Measurements from ENCODE around the gene CCNI2.
A peak's percentile ranks its signal among the peaks of the same experiment; 100 is the strongest.

CCNI2 gene

GRCh38 chr5:132764671-132765238 is 17.5 kb downstream of the CCNI2 start:
- DNase-seq, result no peak

- DNase-seq, result no peak
Measured at GRCh38 chr5:132765311-132766019, 18.2 kb downstream of the CCNI2 start.

- no peak for DNase-seq
Measured at GRCh38 chr5:132766020-132766805, 19.0 kb downstream of the CCNI2 start.

- DNase-seq, result no peak
Measured at GRCh38 chr5:132766806-132767055, 19.5 kb downstream of the CCNI2 start.

GRCh38 chr5:132767150-132767549 is 19.9 kb downstream of the CCNI2 start:
- peak in 28 of 56 donors; percentile 18 to 70 (median 44) for DNase-seq

DNA sequence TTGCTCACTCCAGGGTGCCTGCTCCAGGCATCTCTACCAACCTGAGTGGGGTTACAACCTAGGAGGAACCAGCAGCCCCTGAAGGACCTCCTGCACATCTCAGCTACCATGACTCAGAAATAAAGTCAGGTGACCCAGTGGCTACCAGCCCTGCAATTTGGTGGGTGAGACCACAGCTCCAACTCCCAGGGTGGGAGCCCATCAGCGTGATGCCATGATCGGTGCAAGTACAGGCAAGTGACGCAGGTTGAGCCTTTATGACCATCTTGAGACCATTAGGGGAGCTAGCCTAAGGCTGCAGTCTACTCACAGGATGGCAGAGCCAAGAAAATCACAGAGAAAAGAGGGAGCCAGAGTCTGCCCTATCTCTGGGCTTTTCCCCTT is 21.3 kb downstream of the CCNI2 start:
- no peak for DNase-seq

GRCh38 chr5:132770476-132771159 is 23.4 kb downstream of the CCNI2 start:
- peak in 13 of 56 donors; percentile 22 to 61 (median 29) for DNase-seq

GRCh38 chr5:132771503-132771998 is 24.3 kb downstream of the CCNI2 start:
- peak in 1 of 56 donors; percentile 19 for DNase-seq

GRCh38 chr5:132772291-132773070 is 25.3 kb downstream of the CCNI2 start:
- DNase-seq, result peak in 4 of 56 donors; percentile 19 to 37 (median 32)

- DNase-seq, result peak in 8 of 56 donors; percentile 13 to 40 (median 24)
Measured at GRCh38 chr5:132773114-132773513, 25.9 kb downstream of the CCNI2 start.

DNA sequence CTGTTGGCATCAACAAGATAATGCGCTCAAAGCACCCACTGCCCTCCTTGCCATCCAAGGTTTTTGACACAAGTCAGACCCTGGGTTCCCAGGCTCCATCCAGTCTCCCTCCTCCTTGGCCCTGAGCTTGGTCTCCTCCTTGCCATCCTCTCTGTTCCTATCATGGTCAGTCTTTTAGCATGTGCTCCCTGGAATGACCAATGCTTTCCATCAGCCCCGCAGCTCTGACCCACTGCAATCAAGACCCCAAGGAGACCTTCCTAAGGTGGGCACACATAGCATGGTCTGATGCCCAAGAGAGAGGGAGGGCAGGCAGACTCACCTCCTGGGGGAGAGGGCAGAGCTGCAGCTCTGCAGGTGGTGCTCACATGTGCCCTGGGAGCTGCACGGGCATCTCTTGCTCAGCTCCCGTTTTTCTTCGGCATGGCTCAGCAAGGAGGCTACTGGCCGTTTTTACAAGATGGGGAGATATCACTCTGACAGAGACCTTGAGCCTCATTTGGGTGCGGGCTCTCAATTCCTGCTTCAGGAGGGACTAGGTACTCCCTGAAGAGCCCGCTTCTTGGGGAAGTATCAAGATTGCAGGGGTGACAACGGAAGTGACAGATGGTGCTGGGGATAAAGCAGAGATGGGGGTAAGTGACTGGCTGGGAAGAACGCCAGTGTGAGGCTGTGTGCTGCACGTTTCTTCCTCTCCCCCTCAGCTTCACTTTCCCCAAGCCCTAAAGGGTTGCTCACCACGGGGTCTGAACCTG is 26.6 kb downstream of the CCNI2 start:
- DNase-seq, result peak in 4 of 56 donors; percentile 20 to 52 (median 37)

DNA sequence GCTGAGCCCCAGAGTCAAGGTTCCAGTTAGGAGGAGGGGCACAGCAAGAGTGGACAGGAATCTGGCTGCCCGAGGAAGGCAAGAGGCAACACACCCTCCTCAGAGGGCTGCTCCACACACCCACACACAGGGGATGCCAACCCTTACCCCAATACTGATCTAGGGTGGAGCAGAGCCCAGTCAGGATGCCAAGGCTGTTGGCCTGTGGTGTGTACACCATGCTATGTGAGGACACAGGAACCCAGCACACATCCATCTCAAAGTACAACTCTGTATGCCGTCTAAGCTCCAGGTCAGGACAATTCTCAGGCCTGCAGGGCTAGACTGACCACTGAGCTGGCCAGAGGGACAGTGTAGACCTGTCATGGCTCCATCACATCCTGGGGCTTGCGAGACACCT is 27.2 kb downstream of the CCNI2 start:
- peak in 3 of 56 donors; percentile 31 to 52 (median 40) for DNase-seq

DNA sequence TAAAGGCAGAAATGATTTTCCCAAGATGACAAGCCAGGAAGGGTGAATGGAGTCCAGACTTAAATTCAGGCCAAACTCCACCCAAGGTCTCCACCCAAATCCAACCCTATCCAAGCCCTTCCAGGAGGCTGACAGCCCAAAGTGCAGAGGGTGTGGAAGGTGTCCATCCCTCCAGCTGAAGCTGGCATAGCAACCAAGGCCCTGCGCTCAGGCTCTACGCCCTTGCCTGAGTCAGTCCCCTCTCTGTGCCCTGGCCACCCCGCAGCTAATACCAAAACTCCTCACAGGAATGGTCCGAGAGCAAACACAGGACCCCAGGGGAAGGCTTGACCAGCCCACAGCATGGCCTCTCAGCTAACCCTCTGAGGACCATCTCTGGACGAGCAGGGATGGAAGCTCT is 27.7 kb downstream of the CCNI2 start:
- DNase-seq, result no peak

- DNase-seq, result peak in 3 of 56 donors; percentile 9 to 31 (median 24)
Measured at GRCh38 chr5:132775476-132775961, 28.3 kb downstream of the CCNI2 start.

DNA sequence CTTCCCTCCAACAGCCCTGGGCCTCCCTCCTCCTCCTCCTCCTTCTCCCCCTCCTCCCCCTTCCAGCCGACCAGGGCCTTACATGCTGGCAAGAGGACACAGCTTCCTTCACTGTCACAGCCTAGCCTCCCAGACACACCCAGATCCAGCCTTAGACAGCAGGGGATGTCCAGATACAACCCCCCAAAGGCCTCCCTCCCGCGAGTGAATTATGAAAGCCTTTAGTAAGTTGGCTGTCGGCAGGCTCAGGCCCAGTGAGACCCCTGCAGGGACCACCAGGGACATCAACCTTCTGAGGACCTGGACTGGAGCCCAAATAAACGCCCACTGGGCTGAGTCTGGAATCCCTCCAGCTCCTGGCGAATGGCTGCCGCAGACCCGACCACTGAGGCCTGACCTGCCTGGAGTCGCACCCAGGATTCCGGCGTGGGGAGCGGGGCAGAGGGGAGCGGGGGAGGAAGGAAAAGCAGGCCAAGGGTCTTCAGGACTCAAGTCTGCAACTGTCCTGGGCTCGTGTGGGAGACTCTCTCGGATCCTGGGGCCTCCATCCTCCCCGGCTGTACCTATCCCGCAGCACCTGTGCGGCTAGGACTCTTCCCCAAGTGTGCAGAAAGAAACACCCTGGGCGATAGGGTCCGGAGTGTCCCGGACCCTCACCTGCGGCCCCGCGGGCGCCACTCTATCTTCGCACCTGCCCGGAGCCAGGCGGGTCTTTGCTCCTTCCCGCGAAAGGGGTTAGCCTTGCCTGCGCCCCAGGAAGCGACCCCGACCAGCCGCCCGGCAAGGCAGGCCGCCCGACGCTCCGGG is 29.1 kb downstream of the CCNI2 start:
- peak in 38 of 56 donors; percentile 32 to 87 (median 58) for DNase-seq

GRCh38 chr5:132776938-132777208 is 29.6 kb downstream of the CCNI2 start:
- DNase-seq, result no peak

GRCh38 chr5:132777209-132778069 is 30.2 kb downstream of the CCNI2 start, which contains the start of gene SEPTIN8:
SEPTIN8 (minus strand) TSS chr5:132777239; CDS start chr5:132777137, 102 bp downstream.
- DNase-seq, result peak in 42 of 56 donors; percentile 28 to 81 (median 63)

- DNase-seq, result peak in 1 of 56 donors; percentile 55
Measured at GRCh38 chr5:132778129-132778528, 30.9 kb downstream of the CCNI2 start.

Measured in amygdala (tissue), 56 donors.